SK-N-MC (cell line): ENCODE data around the gene CACNA2D2.

Experiments used
- DNase-seq: peaks from one replicate; pipeline ENCODE4 v3.0.0-alpha.2; 2011; ENCODE audit warnings: low read depth, low spot score
- H3K27ac ChIP-seq: fragments of 200-600 bp; sonication (generic); 2 replicates; pipeline ENCODE4 v1.5.1; 2016; ENCODE audit warnings: mixed run types
- H3K36me3 ChIP-seq: fragments of 200-600 bp; sonication (generic); 2 replicates; pipeline ENCODE4 v1.6.1; 2017; ENCODE audit warnings: antibody characterized with exemption, low read length, mixed read lengths; ENCODE audit not compliant: insufficient read depth
- H3K4me3 ChIP-seq: fragments of 200-600 bp; sonication (generic); 2 replicates; pipeline ENCODE4 v1.5.1; 2016
- H3K9ac ChIP-seq: fragments of 200-600 bp; sonication (generic); 2 replicates; pipeline ENCODE4 v1.8.0; 2017; ENCODE audit warnings: mixed run types, mixed read lengths; ENCODE audit not compliant: insufficient read length
- H3K9me3 ChIP-seq: fragments of 200-600 bp; sonication (generic); 2 replicates; pipeline ENCODE4 v1.6.1; 2017; ENCODE audit warnings: low read depth, mild to moderate bottlenecking, antibody characterized with exemption, low read length, moderate library complexity, mixed read lengths
- EZH2 ChIP-seq: fragments of 200-600 bp; sonication (generic); IDR thresholded peaks from one replicate; pipeline ENCODE4 v1.6.1; 2017; ENCODE audit warnings: antibody characterized with exemption
- FOXP2 ChIP-seq: optimal IDR thresholded peaks from 2 replicates; pipeline ENCODE3; 2011; ENCODE audit warnings: mild to moderate bottlenecking, moderate library complexity; ENCODE audit not compliant: insufficient read depth; ENCODE audit errors: extremely low read length, control extremely low read depth
- POLR2AphosphoS5 ChIP-seq: IDR thresholded peaks from 2 replicates; pipeline ENCODE4 v1.6.1; 2012; ENCODE audit warnings: mild to moderate bottlenecking, low read depth, low read length, borderline replicate concordance

Gene CACNA2D2

GRCh38 chr3:50509715-50510114, 6.3 kb upstream of the CACNA2D2 start:
- Histone ChIP-seq H3K36me3 (no peaks in the 10 kb centered on the region), H3K9me3 (no peaks in the 10 kb centered on the region), H3K9ac (no peak overlapping the region), H3K4me3 (no peak overlapping the region), H3K27ac (no peak overlapping the region)
- no peak for TF ChIP-seq EZH2
- TF ChIP-seq POLR2AphosphoS5: no peak
- TF ChIP-seq FOXP2: no peak
- DNase-seq: no peak

- no peak overlapping the region for H3K27ac ChIP-seq
- TF ChIP-seq EZH2: no peak
- no peak for TF ChIP-seq POLR2AphosphoS5
- no peak for TF ChIP-seq FOXP2
- no peaks in the 10 kb centered on the region for H3K36me3 ChIP-seq
- no peak overlapping the region for H3K9ac ChIP-seq
- H3K9me3 ChIP-seq: no peaks in the 10 kb centered on the region
- DNase-seq: no peak
- H3K4me3 ChIP-seq: no peak overlapping the region
Observed at GRCh38 chr3:50508821-50509220, 5.4 kb upstream of the CACNA2D2 start.

DNA sequence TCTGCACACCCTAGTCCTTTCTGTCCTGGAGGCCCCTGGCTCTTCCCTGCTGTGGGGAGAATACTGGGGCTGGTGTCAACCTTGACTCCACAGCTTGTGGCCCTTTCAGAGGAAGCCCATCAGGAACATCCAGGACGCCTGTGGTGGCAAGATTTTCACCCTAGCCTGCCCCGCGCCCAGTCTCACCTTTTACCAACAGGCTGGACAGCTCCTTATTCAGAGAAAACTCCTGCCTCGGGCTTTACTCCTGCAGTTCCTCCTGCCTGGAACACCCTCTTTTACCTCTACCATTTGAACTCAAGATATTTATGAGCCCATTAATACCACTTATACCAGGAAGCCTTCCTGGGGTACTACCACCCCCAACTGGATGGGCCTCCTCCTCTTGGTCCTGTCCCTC, 2.7 kb upstream of the CACNA2D2 start:
- no peak overlapping the region for H3K9ac ChIP-seq
- no peak for DNase-seq
- H3K27ac ChIP-seq: no peak overlapping the region
- H3K9me3 ChIP-seq: no peaks in the 10 kb centered on the region
- no peaks in the 10 kb centered on the region for H3K36me3 ChIP-seq
- no peak overlapping the region for H3K4me3 ChIP-seq
- no peak for TF ChIP-seq POLR2AphosphoS5
- no peak for TF ChIP-seq FOXP2
- TF ChIP-seq EZH2: no peak

DNA sequence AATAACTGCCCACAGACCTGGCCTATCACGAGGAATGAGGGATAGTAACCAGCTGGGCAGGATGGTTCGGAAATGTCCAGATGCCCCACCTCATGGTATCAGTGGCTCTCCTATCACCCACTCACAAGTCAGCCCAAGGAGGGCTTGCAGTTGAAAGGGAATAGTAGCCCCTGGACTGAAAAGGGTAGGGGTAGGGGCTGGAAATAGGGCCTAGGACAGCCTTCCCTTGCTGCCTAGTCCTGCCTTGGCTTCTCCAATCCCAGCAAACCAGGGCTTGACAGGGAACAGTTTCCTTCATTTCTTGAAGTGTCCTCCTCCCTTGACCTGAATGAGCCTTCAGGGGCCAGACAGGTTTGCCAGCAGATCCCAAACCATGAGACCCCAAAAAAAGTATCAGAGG, 1.2 kb upstream of the CACNA2D2 start:
- no peak overlapping the region for H3K4me3 ChIP-seq
- DNase-seq: no peak
- no peak overlapping the region for H3K27ac ChIP-seq
- TF ChIP-seq FOXP2: no peak
- no peak for TF ChIP-seq POLR2AphosphoS5
- TF ChIP-seq EZH2: no peak
- H3K36me3 ChIP-seq: no peaks in the 10 kb centered on the region
- H3K9me3 ChIP-seq: no peaks in the 10 kb centered on the region
- no peak overlapping the region for H3K9ac ChIP-seq

DNA sequence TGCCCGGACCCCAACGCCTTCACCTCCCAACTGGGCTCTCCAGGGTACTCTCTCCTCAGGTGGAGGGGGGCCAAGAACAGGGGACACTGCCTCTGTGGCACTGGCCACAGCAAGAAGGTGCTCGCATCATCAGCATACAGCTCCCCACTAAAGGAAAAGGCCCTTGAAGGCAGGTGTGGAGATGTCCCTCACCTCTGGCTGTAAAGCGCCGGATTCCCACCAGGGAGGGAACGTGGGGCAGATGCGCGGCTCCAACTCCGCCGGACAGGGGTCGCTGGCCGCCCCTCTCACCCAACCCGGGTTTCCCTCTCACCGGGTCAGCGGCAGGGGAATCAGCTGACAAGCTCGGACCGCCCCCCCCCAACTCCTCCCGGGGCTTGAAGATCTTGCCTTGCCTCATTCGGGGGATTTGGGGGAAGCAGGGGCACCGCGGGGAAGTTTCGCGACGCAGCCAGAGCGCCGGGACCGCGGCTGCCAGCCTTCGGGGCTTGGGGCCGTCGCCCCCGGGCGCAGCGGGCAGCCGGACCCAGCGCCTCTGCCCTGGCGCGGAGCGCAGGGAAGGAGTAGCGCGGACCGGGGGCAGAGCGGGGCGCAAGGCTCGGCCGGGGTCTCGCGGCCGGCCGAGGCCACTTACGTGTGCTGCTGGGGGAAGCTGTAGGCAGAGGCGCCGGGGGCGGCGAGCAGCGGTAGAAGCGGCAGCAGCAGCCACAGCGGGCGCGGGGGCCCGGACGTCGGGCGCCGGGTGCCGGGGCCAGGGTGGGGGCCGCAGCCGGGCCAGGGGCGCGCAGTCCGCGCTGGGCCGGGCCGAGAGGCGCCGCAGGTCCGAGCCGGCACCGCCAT, 630 bp downstream of the CACNA2D2 start:
- no peak for TF ChIP-seq EZH2
- no peak for TF ChIP-seq FOXP2
- no peak for TF ChIP-seq POLR2AphosphoS5
- no peak overlapping the region for H3K27ac ChIP-seq
- no peak for DNase-seq
- H3K9me3 ChIP-seq: no peaks in the 10 kb centered on the region
- H3K4me3 ChIP-seq: no peak overlapping the region
- no peak overlapping the region for H3K9ac ChIP-seq
- no peaks in the 10 kb centered on the region for H3K36me3 ChIP-seq

GRCh38 chr3:50502225-50502583, 1.2 kb downstream of the CACNA2D2 start:
- H3K9me3 ChIP-seq: no peaks in the 10 kb centered on the region
- H3K9ac ChIP-seq: no peak overlapping the region
- H3K4me3 ChIP-seq: no peak overlapping the region
- DNase-seq: no peak
- H3K27ac ChIP-seq: no peak overlapping the region
- no peaks in the 10 kb centered on the region for H3K36me3 ChIP-seq
- TF ChIP-seq FOXP2 (no peak), EZH2 (no peak), POLR2AphosphoS5 (no peak)

DNA sequence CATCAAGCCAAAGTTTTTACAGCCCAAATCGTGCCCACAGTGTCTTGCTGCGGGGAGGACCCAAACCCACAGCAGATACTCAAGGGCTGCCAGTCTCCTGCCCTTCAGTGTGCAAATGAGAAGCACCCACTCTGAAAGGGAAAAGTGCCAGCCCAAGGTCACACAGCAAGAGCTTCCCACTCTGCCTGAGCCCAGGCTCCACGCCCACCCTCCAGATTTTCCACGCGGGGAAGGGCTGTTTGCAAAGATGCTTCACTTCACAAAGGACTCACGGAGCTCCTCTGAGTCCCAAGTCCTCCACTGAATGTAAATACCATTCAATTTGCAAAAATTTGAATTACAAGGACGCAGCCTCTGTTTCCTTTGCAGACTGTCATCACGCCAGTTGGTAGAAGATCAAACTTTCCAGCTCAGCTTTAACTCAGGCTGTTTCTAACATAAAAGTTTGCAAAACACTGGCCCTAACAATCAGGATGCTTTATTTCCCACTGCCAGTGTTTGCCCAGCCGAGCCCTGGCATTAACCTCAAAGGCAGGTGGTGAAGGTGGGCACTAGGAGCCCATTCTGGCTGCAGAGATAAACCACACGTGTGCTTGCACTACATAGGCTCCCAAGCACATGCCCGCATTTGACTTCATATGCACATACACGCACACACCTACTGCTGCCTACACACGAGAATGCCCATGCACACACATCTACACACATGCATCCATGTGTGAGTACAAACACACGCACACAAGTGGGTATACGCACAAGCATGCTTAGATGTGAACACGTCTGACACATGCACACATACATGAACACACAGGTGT, 7.6 kb downstream of the CACNA2D2 start:
- H3K4me3 ChIP-seq: no peak overlapping the region
- H3K36me3 ChIP-seq: no peaks in the 10 kb centered on the region
- TF ChIP-seq EZH2: no peak
- TF ChIP-seq POLR2AphosphoS5: no peak
- TF ChIP-seq FOXP2: no peak
- H3K9me3 ChIP-seq: no peaks in the 10 kb centered on the region
- no peak overlapping the region for H3K9ac ChIP-seq
- DNase-seq: no peak
- H3K27ac ChIP-seq: no peak overlapping the region

GRCh38 chr3:50494126-50494525, 9.3 kb downstream of the CACNA2D2 start:
- DNase-seq: no peak
- TF ChIP-seq FOXP2 (no peak), EZH2 (no peak), POLR2AphosphoS5 (no peak)
- no peaks in the 10 kb centered on the region for H3K36me3 ChIP-seq
- no peak overlapping the region for H3K27ac ChIP-seq
- no peaks in the 10 kb centered on the region for H3K9me3 ChIP-seq
- no peak overlapping the region for H3K4me3 ChIP-seq
- H3K9ac ChIP-seq: no peak overlapping the region

- TF ChIP-seq FOXP2 (no peak), EZH2 (no peak), POLR2AphosphoS5 (no peak)
- H3K27ac ChIP-seq: no peak overlapping the region
- no peaks in the 10 kb centered on the region for H3K36me3 ChIP-seq
- H3K9ac ChIP-seq: no peak overlapping the region
- no peaks in the 10 kb centered on the region for H3K9me3 ChIP-seq
- DNase-seq: no peak
- no peak overlapping the region for H3K4me3 ChIP-seq
Observed at GRCh38 chr3:50493623-50494022, 9.8 kb downstream of the CACNA2D2 start.
